HEK293T (cell line): ENCODE measurements around the gene TSPAN5.

Experiments
- CTCF ChIA-PET: fragments of 350-600 bp; formaldehyde crosslinking; extraction: SDS; loops from one replicate; lab custom pipeline; 2021; ENCODE audit warnings: antibody characterized with exemption, inconsistent platforms; lab: Yijun Ruan, JAX
- POLR2A ChIA-PET: fragments of 350-600 bp; formaldehyde crosslinking; extraction: SDS; loops from one replicate; lab custom pipeline; 2020; ENCODE audit warnings: antibody characterized with exemption, inconsistent platforms; lab: Yijun Ruan, JAX
- DNase-seq: peaks from one replicate; pipeline ENCODE4 v3.0.0; 2012; ENCODE audit warnings: mixed read lengths; ENCODE audit errors: extremely low spot score
- ARNT ChIP-seq: fragments of 450-650 bp; IDR thresholded peaks from 2 replicates; pipeline ENCODE4 v1.6.1; 2017; ENCODE audit warnings: mild to moderate bottlenecking
- BHLHE40 ChIP-seq: fragments of 450-650 bp; IDR thresholded peaks from 2 replicates; pipeline ENCODE4 v1.6.1; 2016; ENCODE audit warnings: mild to moderate bottlenecking, moderate library complexity, borderline replicate concordance
- CTBP1 ChIP-seq: fragments of 450-650 bp; IDR thresholded peaks from 2 replicates; pipeline ENCODE4 v1.6.1; 2016; ENCODE audit warnings: borderline replicate concordance
- ELF4 ChIP-seq: fragments of 450-650 bp; IDR thresholded peaks from 2 replicates; pipeline ENCODE4 v1.6.1; 2017; ENCODE audit warnings: antibody characterized with exemption
- FOXA1 ChIP-seq: fragments of 450-650 bp; IDR thresholded peaks from 2 replicates; pipeline ENCODE4 v1.6.1; 2016; ENCODE audit warnings: mild to moderate bottlenecking
- FOXK2 ChIP-seq: fragments of 450-650 bp; IDR thresholded peaks from 2 replicates; pipeline ENCODE4 v1.6.1; 2016; ENCODE audit warnings: mild to moderate bottlenecking
- FOXM1 ChIP-seq: fragments of 450-650 bp; IDR thresholded peaks from 2 replicates; pipeline ENCODE4 v1.6.1; 2017; ENCODE audit warnings: mild to moderate bottlenecking, borderline replicate concordance
- HDGF ChIP-seq: fragments of 450-650 bp; IDR thresholded peaks from 2 replicates; pipeline ENCODE4 v1.6.1; 2017; ENCODE audit warnings: antibody characterized with exemption, borderline replicate concordance
- L3MBTL2 ChIP-seq: fragments of 450-650 bp; conservative IDR thresholded peaks from 2 replicates; pipeline ENCODE4 v1.6.1; 2016; ENCODE audit warnings: mild to moderate bottlenecking
- LEF1 ChIP-seq: fragments of 450-650 bp; IDR thresholded peaks from 2 replicates; pipeline ENCODE4 v1.6.1; 2017; ENCODE audit warnings: mild to moderate bottlenecking, borderline replicate concordance
- NFRKB ChIP-seq: fragments of 450-650 bp; IDR thresholded peaks from 2 replicates; pipeline ENCODE4 v1.6.1; 2016; ENCODE audit warnings: mild to moderate bottlenecking, moderate library complexity
- PKNOX1 ChIP-seq: fragments of 450-650 bp; IDR thresholded peaks from 2 replicates; pipeline ENCODE4 v1.6.1; 2016
- SP1 ChIP-seq: fragments of 450-650 bp; IDR thresholded peaks from 2 replicates; pipeline ENCODE4 v1.6.1; 2017
- SUZ12 ChIP-seq: fragments of 450-650 bp; IDR thresholded peaks from 2 replicates; pipeline ENCODE4 v1.6.1; 2016; ENCODE audit warnings: mild to moderate bottlenecking
- TARDBP ChIP-seq: fragments of 450-650 bp; IDR thresholded peaks from 2 replicates; pipeline ENCODE4 v1.6.1; 2016
- ZNF384 ChIP-seq: fragments of 450-650 bp; IDR thresholded peaks from 2 replicates; pipeline ENCODE4 v1.6.1; 2016

Gene TSPAN5

GRCh38 chr4:98574816-98575215 lies 83.6 kb downstream of the TSPAN5 start:
- POLR2A ChIA-PET, result no interaction called here
- DNase-seq, result no peak
- no peak for TF ChIP-seq CTBP1
- TF ChIP-seq SP1, result no peak
- CTCF ChIA-PET, result no interaction called here

DNA sequence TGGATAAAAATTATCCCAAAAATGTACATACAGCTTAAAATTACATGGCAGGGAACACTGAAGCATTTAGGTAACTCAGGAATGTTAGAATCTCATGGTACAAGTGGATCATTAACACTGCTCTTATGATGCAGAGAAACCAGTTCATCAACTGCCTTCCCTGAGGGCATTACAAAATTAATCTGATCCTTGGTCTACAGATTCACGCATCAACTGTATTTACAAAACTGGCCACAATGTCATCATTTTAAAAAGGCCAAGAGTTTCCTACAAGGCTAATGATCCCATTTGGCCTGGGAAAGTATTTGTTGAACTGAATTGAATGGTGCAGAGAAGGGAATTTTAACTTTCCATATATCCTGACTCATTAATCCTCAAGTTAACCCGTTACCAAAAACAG lies 84.6 kb downstream of the TSPAN5 start:
- CTCF ChIA-PET, result no interaction called here
- no peak for DNase-seq
- TF ChIP-seq L3MBTL2, result no peak
- TF ChIP-seq SUZ12, result no peak
- TF ChIP-seq SP1, result no peak
- TF ChIP-seq BHLHE40, result no peak
- TF ChIP-seq ZNF384, result no peak
- no peak for TF ChIP-seq ELF4
- no peak for TF ChIP-seq TARDBP
- TF ChIP-seq ARNT, result no peak
- TF ChIP-seq NFRKB, result no peak
- POLR2A ChIA-PET, result no interaction called here

DNA sequence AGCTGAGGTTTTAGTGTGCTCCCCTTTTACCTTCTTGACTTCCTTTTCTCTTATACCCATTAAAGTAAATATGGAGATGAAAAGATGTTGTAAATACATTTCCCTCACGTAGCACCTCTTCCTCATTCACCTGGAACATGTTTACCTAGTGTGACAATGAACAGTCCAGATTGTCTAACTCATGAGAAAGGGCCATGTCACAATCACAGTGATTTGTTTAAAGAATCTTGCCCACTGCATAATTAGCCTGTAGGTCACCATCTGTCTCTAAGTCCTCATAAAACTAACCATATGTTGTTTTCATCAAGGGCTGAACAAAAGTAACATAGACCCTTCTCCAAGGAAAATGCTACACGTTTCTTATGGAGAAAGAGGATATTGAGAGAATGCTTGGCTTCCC lies 85.7 kb downstream of the TSPAN5 start:
- POLR2A ChIA-PET, result no interaction called here
- CTCF ChIA-PET, result no interaction called here
- TF ChIP-seq L3MBTL2 (no peak), FOXA1 (no peak), LEF1 (no peak), TARDBP (no peak), ELF4 (no peak), SUZ12 (no peak), FOXK2 (no peak), ZNF384 (no peak), CTBP1 (no peak)
- DNase-seq, result no peak

- CTCF ChIA-PET, result no interaction called here
- no peak for TF ChIP-seq LEF1
- no peak for TF ChIP-seq FOXA1
- no peak for TF ChIP-seq CTBP1
- TF ChIP-seq TARDBP, result no peak
- POLR2A ChIA-PET, result no interaction called here
- DNase-seq, result no peak
Observed at GRCh38 chr4:98571161-98571786, 87.1 kb downstream of the TSPAN5 start.

DNA sequence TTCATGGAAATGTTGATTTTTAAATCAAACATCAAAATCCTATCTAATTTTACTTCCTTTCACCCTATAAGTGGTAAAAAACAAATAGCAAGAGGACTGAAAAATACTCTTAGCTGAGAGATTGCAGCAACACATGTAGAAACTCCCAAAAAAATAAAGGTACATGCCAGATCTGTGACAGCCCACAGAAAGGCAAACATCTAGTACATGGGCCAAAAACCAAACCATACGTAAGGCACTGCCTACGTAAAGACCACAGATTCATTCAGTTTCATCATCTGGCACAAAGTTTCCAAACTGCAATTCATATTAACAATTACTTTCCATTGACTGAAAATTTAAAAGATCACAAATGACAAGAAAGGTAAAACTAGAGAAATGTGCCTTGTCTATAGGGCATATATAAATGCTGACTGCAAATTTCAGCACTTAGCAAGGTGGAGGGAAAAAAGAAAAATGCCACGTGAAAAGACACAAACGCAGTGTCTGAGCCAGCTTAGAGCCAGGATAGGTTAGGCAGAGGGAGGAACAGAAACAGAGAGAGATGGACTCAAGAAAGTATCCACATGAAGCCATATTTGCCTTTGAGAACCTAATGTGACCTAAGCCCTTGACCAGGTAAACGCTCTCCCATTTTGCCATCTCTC lies 88.1 kb downstream of the TSPAN5 start:
- no peak for DNase-seq
- ChIA-PET POLR2A (no interaction called here), CTCF (no interaction called here)
- TF ChIP-seq FOXM1 (no peak), BHLHE40 (no peak), ELF4 (no peak), L3MBTL2 (no peak), NFRKB (no peak), FOXA1 (no peak), PKNOX1 (no peak), HDGF (no peak), SUZ12 (no peak), TARDBP (no peak), ZNF384 (no peak), SP1 (no peak)

- CTCF ChIA-PET, result no interaction called here
- DNase-seq, result no peak
- TF ChIP-seq HDGF (no peak), SUZ12 (no peak), LEF1 (no peak), BHLHE40 (no peak), TARDBP (no peak), NFRKB (no peak), PKNOX1 (no peak), CTBP1 (no peak), FOXA1 (no peak), SP1 (no peak), L3MBTL2 (no peak), ARNT (no peak)
- POLR2A ChIA-PET, result no interaction called here
Observed at GRCh38 chr4:98568941-98569663, 89.3 kb downstream of the TSPAN5 start.

DNA sequence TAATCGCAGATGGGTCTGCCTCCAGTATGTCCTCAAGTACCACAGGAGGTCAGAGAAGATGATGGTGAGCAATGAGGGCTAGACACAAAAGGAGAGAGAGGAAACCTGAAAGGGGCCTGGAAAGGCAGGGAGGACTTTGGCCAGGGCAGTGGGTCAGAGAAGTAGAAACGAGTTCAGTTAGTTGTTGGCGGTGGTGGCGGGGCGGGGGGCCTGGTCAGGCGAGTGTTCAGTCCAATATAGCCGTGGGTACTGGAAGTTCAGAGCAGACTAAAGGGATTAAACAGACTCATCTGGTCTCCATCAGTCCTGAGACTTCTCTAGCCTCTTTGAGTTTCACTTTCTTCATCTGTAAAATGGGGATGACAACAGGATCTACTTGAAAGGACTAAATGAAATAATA lies 90.8 kb downstream of the TSPAN5 start:
- ChIA-PET CTCF (interaction anchor here (0.7 kb wide), 1 partner anchor 240 kb away, joined by 5 read pairs; no protein-coding TSS in a partner anchor), POLR2A (no interaction called here)
- TF ChIP-seq BHLHE40, result no peak
- TF ChIP-seq NFRKB, result no peak
- TF ChIP-seq FOXK2, result no peak
- TF ChIP-seq TARDBP, result no peak
- TF ChIP-seq PKNOX1, result no peak
- no peak for TF ChIP-seq FOXM1
- no peak for TF ChIP-seq L3MBTL2
- TF ChIP-seq HDGF, result no peak
- TF ChIP-seq CTBP1, result no peak
- no peak for TF ChIP-seq SUZ12
- no peak for TF ChIP-seq ZNF384
- no peak for DNase-seq
